ENCODE measurements around the gene PSMB10.

PSMB10 gene

DNA sequence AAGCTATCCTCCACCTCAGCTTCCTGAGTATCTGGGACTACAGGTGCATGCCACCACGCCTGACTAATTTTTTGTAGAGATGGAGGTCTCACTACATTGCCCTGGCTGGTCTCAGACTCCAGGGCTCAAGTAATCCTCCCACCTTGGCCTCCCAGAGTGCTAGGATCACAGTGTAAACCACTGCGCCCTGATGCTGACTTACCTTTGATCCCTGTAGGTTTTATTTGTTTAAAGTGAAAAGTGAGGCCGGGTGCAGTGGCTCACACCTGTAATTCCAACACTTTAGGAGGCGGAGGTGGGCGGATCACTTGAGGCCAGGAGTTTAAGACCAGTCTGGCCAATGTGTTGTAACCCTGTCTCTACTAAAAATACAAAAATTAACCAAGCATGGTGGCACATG lies 34.9 kb downstream of the PSMB10 start:
- DNase-seq: no peak

DNA sequence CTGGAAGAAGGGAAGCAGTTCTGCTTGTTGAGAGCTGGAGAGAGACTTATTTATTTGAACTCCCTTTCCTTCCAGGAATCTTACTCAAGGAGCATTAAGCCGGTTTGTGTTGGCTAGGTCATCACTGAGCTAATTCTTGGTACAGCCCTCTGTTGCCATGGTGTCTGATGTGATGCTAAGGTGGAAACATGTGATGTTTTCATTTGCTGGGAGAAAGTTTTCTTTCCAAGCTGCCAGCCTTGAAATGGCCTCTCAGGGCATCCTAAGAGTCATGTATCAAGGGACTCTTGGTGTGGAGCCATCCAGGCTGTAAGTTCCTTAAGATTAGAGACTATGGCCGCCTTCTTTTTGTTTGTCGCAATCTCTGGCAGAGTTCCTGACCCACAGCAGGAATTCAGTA lies 39.4 kb downstream of the PSMB10 start:
- DNase-seq: no peak

- DNase-seq: no peak
Observed at GRCh38 chr16:67893743-67894399, 42.8 kb downstream of the PSMB10 start.

DNA sequence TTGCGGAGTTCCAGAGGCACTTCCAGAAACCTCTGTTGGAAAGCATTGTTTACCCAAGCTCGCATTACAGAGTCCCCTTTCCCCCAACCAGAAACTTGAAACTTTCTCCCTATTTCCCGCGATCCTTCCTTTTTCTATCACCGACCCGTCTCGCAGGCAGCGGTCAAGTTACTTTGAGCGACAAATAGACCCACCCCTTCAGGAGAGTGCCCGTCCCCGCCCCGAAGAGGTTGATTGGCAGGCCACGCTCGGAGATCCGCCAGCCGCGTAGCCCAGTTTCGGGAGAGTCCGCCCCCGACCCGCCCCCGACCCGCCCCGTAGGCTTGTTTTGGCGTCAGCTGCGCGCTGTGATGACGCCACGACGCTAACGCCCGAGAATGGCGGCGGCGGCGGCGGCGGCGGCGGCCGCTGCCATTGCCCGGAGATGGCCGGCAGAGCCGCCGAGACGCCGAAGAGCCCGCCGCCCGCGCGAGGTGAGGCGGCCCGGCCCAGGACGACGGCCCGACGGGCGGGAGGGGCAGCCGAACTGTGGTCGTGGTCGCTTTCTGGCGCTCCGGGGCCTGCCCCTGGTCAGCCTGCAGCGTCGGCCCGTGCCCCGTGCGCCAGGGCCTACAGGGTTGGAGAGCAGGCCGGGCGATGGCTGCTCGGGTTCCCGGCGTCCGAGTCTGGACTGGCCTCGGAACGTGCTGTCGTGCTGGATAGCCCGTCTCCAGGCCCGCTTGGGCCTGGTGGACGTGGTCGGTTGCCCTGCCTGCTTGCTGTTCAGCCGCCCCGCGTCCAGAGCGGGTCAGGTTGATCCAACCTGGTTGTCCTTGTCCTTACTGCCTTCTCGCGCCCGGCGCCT lies 43.5 kb downstream of the PSMB10 start, which contains the start of gene PSKH1:
Gene PSKH1 (plus strand): TSS at position 356 of the 844 bp plus-strand sequence. CDS start 15,496 bp downstream, outside the sequence.
- DNase-seq: peak; percentile 95

DNA sequence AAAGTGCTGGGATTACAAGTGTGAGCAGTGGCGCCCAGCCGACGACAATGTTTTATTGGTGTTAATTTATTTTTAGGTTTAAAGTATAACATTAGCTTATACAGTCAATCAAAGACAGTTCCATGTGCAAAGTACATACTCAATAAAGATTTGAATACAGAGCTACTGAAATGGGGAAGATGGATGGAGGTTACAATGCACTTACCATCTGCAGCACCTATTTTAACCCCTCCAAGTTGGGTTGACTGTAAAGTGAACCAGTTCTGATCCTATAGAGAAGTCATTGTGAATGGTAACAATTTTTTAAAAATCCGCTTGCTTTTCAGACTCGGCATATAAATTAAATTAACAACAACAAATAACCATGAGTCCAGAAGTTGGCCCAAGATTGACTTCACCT lies 44.3 kb downstream of the PSMB10 start:
- DNase-seq: no peak

- no peak for DNase-seq
Observed at GRCh38 chr16:67888331-67888730, 48.3 kb downstream of the PSMB10 start.

GRCh38 chr16:67886387-67886786 lies 50.3 kb downstream of the PSMB10 start:
- DNase-seq: no peak

DNA sequence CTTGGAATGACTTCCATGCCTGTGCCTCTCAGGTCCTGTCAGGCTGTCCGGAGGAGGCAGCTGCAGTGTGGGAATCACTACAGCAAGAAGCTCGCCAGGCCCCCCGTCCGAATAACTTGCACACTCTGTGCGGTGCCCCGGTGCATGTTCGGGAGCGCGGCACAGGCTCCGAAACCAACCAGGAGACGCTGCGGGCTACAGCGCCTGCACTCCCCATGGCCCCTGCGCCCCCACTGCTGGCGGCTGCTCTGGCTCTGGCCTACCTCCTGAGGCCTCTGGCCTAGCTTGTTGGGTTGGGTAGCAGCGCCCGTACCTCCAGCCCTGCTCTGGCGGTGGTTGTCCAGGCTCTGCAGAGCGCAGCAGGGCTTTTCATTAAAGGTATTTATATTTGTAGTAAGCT lies 50.7 kb downstream of the PSMB10 start:
- DNase-seq: no peak

- no peak for DNase-seq
Observed at GRCh38 chr16:67885545-67885944, 51.1 kb downstream of the PSMB10 start.

DNA sequence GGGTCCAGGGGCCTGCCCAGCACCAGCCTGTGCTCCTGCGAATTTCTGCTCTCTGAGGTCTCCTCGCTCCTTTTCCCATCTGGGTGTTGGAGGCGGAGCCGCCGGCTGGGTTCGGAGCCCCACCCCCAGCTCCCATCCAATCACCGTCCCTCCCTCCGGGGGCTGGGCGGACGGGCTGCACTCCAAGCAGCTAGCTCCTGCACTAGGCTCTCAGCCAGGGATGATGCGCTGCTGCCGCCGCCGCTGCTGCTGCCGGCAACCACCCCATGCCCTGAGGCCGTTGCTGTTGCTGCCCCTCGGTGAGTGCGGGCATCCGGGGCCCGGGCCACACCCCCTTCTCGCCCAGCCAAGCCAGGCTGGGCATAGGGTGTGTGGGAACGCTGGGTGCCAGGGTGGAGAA lies 52.0 kb downstream of the PSMB10 start, which contains the start of gene NRN1L:
Gene NRN1L (plus strand): TSS at position 202 of the 400 bp plus-strand sequence. CDS start 19 bp downstream, at position 221.
- peak; percentile 55 for DNase-seq

Data from right kidney (tissue), 1 donor.